Activated CD8-positive, alpha-beta memory T cell treated with anti-CD3 and anti-CD28 coated beads, Interleukin-2, amount 50 U/mL, for 24 hours (primary cell): Measurements from ENCODE around the gene INTU.
"Not testable (repeated sequence)": the region's sequence is repeated elsewhere in the genome, so short reads cannot be mapped to it uniquely, and the experiment has no call there.

ENCODE experiments used
- DNase-seq: peaks from one replicate; pipeline ENCODE4 v3.0.0-alpha.2; 2020; ENCODE audit errors: extremely low read depth

The INTU gene

GRCh38 chr4:127632420-127633403, at the start of gene INTU:
TSS of gene INTU (plus strand) at chr4:127632957. CDS start at chr4:127633035, 78 bp downstream.
- DNase-seq, result no peak

- not testable (repeated sequence) for DNase-seq
Observed at GRCh38 chr4:127586496-127586895, 46.3 kb upstream of the INTU start.

GRCh38 chr4:127586922-127587571, 45.7 kb upstream of the INTU start:
- no peak for DNase-seq

- not testable (repeated sequence) for DNase-seq
Observed at GRCh38 chr4:127589153-127589552, 43.6 kb upstream of the INTU start.

- DNase-seq, result no peak
Observed at GRCh38 chr4:127598656-127599055, 34.1 kb upstream of the INTU start.

GRCh38 chr4:127601029-127601428, 31.7 kb upstream of the INTU start:
- no peak for DNase-seq

GRCh38 chr4:127604949-127605709, 27.6 kb upstream of the INTU start:
- no peak for DNase-seq

- DNase-seq, result no peak
Observed at GRCh38 chr4:127606823-127607222, 25.9 kb upstream of the INTU start.

GRCh38 chr4:127609484-127609883, 23.3 kb upstream of the INTU start:
- no peak for DNase-seq

- DNase-seq, result no peak
Observed at GRCh38 chr4:127610488-127610887, 22.3 kb upstream of the INTU start.

- DNase-seq, result no peak
Observed at GRCh38 chr4:127616898-127617297, 15.9 kb upstream of the INTU start.

GRCh38 chr4:127618427-127618826, 14.3 kb upstream of the INTU start:
- DNase-seq, result no peak

- no peak for DNase-seq
Observed at GRCh38 chr4:127622621-127622920, 10.2 kb upstream of the INTU start.

- no peak for DNase-seq
Observed at GRCh38 chr4:127622921-127623796, 9.6 kb upstream of the INTU start.

- no peak for DNase-seq
Observed at GRCh38 chr4:127623797-127624083, 9.0 kb upstream of the INTU start.

GRCh38 chr4:127624173-127624572, 8.6 kb upstream of the INTU start:
- no peak for DNase-seq

GRCh38 chr4:127629371-127629770, 3.4 kb upstream of the INTU start:
- no peak for DNase-seq

- DNase-seq, result no peak
Observed at GRCh38 chr4:127630152-127630551, 2.6 kb upstream of the INTU start.

GRCh38 chr4:127631420-127631819, 1.3 kb upstream of the INTU start:
- DNase-seq, result no peak

- no peak for DNase-seq
Observed at GRCh38 chr4:127634181-127634580, 1.4 kb downstream of the INTU start.

GRCh38 chr4:127641524-127641923, 8.8 kb downstream of the INTU start:
- DNase-seq, result no peak

GRCh38 chr4:127642169-127642568, 9.4 kb downstream of the INTU start:
- no peak for DNase-seq
